SK-N-SH treated with all-trans-retinoic acid at 6 μM for 48 hours (cell line): ENCODE data around the gene ATL1.

Source experiments
- ARNTL ChIP-seq: fragments of 450-650 bp; formaldehyde crosslinking; IDR thresholded peaks from 2 replicates; pipeline ENCODE4 v1.5.0; 2020; ENCODE audit warnings: low read depth, mild to moderate bottlenecking, moderate library complexity, borderline replicate concordance
- ESRRG ChIP-seq: fragments of 250-450 bp; sonication (Bioruptor Pico); IDR thresholded peaks from 2 replicates; pipeline ENCODE4 v1.6.1; 2021; ENCODE audit warnings: mild to moderate bottlenecking
- TF ChIP-seq, protein P1 (sequence below): fragments of 250-450 bp; sonication (Bioruptor Pico); IDR thresholded peaks from 2 replicates; pipeline ENCODE4 v1.8.0; 2020; ENCODE audit warnings: mild to moderate bottlenecking, moderate library complexity, borderline replicate concordance
- TF ChIP-seq, protein P2 (sequence below): fragments of 250-450 bp; sonication (Bioruptor Pico); IDR thresholded peaks from 2 replicates; pipeline ENCODE4 v1.5.1; 2020; ENCODE audit warnings: low read depth, mild to moderate bottlenecking, moderate library complexity

DNA sequence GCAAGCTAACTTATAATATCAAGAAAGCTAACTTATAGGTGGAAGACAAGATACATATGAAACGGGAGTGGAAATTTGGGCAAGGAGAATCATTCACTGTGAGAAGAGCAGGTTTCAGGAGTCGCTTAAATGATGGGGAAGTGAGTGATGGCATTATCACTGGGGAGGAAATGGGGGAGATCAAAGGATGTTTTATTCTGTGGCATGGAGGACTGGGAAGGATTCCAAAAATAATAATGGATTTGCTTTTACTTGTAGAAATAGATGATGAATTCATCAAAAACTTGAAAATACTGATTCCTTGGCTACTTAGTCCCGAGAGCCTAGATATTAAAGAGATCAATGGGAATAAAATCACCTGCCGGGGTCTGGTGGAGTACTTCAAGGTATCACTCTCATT, 60.4 kb downstream of the ATL1 start:
- TF ChIP-seq, protein P1, sequence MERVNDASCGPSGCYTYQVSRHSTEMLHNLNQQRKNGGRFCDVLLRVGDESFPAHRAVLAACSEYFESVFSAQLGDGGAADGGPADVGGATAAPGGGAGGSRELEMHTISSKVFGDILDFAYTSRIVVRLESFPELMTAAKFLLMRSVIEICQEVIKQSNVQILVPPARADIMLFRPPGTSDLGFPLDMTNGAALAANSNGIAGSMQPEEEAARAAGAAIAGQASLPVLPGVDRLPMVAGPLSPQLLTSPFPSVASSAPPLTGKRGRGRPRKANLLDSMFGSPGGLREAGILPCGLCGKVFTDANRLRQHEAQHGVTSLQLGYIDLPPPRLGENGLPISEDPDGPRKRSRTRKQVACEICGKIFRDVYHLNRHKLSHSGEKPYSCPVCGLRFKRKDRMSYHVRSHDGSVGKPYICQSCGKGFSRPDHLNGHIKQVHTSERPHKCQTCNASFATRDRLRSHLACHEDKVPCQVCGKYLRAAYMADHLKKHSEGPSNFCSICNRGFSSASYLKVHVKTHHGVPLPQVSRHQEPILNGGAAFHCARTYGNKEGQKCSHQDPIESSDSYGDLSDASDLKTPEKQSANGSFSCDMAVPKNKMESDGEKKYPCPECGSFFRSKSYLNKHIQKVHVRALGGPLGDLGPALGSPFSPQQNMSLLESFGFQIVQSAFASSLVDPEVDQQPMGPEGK, result no peak
- no peak for TF ChIP-seq ESRRG
- TF ChIP-seq ARNTL (CRISPR knock-in tag), result no peak
- TF ChIP-seq, protein P2, sequence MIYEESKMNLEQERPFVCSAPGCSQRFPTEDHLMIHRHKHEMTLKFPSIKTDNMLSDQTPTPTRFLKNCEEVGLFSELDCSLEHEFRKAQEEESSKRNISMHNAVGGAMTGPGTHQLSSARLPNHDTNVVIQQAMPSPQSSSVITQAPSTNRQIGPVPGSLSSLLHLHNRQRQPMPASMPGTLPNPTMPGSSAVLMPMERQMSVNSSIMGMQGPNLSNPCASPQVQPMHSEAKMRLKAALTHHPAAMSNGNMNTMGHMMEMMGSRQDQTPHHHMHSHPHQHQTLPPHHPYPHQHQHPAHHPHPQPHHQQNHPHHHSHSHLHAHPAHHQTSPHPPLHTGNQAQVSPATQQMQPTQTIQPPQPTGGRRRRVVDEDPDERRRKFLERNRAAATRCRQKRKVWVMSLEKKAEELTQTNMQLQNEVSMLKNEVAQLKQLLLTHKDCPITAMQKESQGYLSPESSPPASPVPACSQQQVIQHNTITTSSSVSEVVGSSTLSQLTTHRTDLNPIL (CRISPR knock-in tag), result no peak
